Chondrocyte (in vitro differentiated cells): ENCODE measurements around the gene UTP3. TPM values are rescaled to one million over a fixed set of nuclear protein-coding genes. Genes with fewer than 3 reads are reported as not detected.
"Not testable (repeated sequence)": the region's sequence is repeated elsewhere in the genome, so short reads cannot be mapped to it uniquely, and the experiment has no call there.

Source experiments
- DNase-seq: peaks from one replicate; pipeline ENCODE4 v3.0.0; 2021; ENCODE audit warnings: mixed read lengths, low spot score
- H3K27ac Mint-ChIP-seq: one replicate; pipeline ENCODE4 v1.8.0; 2021; ENCODE audit warnings: mild to moderate bottlenecking, moderate library complexity, mixed read lengths; ENCODE audit not compliant: unreplicated experiment
- H3K27me3 Mint-ChIP-seq: 2 replicates; pipeline ENCODE4 v1.8.0; 2021; ENCODE audit warnings: low read depth, mixed read lengths
- H3K36me3 Mint-ChIP-seq: 2 replicates; pipeline ENCODE4 v1.8.0; 2021; ENCODE audit warnings: low read depth, mixed read lengths
- H3K4me1 Mint-ChIP-seq: 2 replicates; pipeline ENCODE4 v1.8.0; 2021; ENCODE audit warnings: low read depth, mild to moderate bottlenecking, mixed read lengths
- H3K4me3 Mint-ChIP-seq: one replicate; pipeline ENCODE4 v1.8.0; 2021; ENCODE audit warnings: mild to moderate bottlenecking, moderate library complexity, mixed read lengths; ENCODE audit not compliant: unreplicated experiment
- H3K9me3 Mint-ChIP-seq: 2 replicates; pipeline ENCODE4 v1.8.0; 2021; ENCODE audit warnings: low read depth, mixed read lengths
- CTCF ChIP-seq: fragments of 200-600 bp; sonication (generic); IDR thresholded peaks from 2 replicates; pipeline ENCODE4 v1.5.0; 2021; ENCODE audit warnings: antibody characterized with exemption, mild to moderate bottlenecking, moderate library complexity
- total RNA-seq: library from RNA; stranded (reverse); gene quantifications from 3 replicates; pipeline ENCODE4 v1.2.1, GENCODE V29; 2021

Gene UTP3
- total RNA-seq, 1 donor from 2014 or later = 25.7 TPM

GRCh38 chr4:70722199-70722791 lies 34.0 kb downstream of the UTP3 start:
- no peak for TF ChIP-seq CTCF
- H3K9me3 Mint-ChIP-seq = no peaks in the 10 kb centered on the region
- no peaks in the 10 kb centered on the region for H3K36me3 Mint-ChIP-seq
- DNase-seq = no peak
- peak overlapping the region; percentile 76 for H3K4me3 Mint-ChIP-seq
- H3K27me3 Mint-ChIP-seq = no peaks in the 10 kb centered on the region
- peak overlapping the region; percentile 89 for H3K27ac Mint-ChIP-seq
- H3K4me1 Mint-ChIP-seq = peaks cover 36% of the 10 kb centered on the region

- H3K27ac Mint-ChIP-seq = no peak overlapping the region
- H3K27me3 Mint-ChIP-seq = no peaks in the 10 kb centered on the region
- no peaks in the 10 kb centered on the region for H3K36me3 Mint-ChIP-seq
- no peaks in the 10 kb centered on the region for H3K9me3 Mint-ChIP-seq
- H3K4me1 Mint-ChIP-seq = peaks cover 41% of the 10 kb centered on the region
- no peak for TF ChIP-seq CTCF
- no peak overlapping the region for H3K4me3 Mint-ChIP-seq
- no peak for DNase-seq
Observed at GRCh38 chr4:70724463-70724862, 36.1 kb downstream of the UTP3 start.

- Mint-ChIP-seq H3K9me3 (no peaks in the 10 kb centered on the region), H3K27ac (no peak overlapping the region), H3K36me3 (no peaks in the 10 kb centered on the region), H3K4me1 (peaks cover 41% of the 10 kb centered on the region), H3K27me3 (no peaks in the 10 kb centered on the region), H3K4me3 (no peak overlapping the region)
- no peak for DNase-seq
- TF ChIP-seq CTCF = no peak
Observed at GRCh38 chr4:70725633-70726032, 37.3 kb downstream of the UTP3 start.

- H3K27me3 Mint-ChIP-seq, H3K9me3 Mint-ChIP-seq: not testable (repeated sequence)
Observed at GRCh38 chr4:70726515-70726914, 38.2 kb downstream of the UTP3 start.

GRCh38 chr4:70728091-70728490 lies 39.8 kb downstream of the UTP3 start:
- Mint-ChIP-seq H3K27ac (peak overlapping the region; percentile 74), H3K27me3 (no peaks in the 10 kb centered on the region), H3K4me1 (peaks cover 28% of the 10 kb centered on the region), H3K4me3 (no peak overlapping the region), H3K9me3 (no peaks in the 10 kb centered on the region), H3K36me3 (no peaks in the 10 kb centered on the region)
- TF ChIP-seq CTCF = no peak
- no peak for DNase-seq

More at GRCh38 chr4:70726515-70726914, 38.2 kb downstream of the UTP3 start:
- H3K4me1 Mint-ChIP-seq = peaks cover 41% of the 10 kb centered on the region
- not testable (repeated sequence) for H3K27ac Mint-ChIP-seq, H3K4me3 Mint-ChIP-seq, DNase-seq, H3K36me3 Mint-ChIP-seq

GRCh38 chr4:70732878-70733277 lies 44.5 kb downstream of the UTP3 start:
- not testable (repeated sequence) for H3K27me3 Mint-ChIP-seq, H3K27ac Mint-ChIP-seq, DNase-seq, H3K36me3 Mint-ChIP-seq, H3K4me3 Mint-ChIP-seq, H3K9me3 Mint-ChIP-seq
- peaks cover 32% of the 10 kb centered on the region for H3K4me1 Mint-ChIP-seq
